Endothelial cell of umbilical vein (primary cell): ENCODE measurements around the gene PNPLA6.

Source experiments
- CTCF ChIP-seq, 2 donors: IDR thresholded peaks; 1 replicate in 1 of 2; 2 replicates in 1 of 2; pipeline ENCODE4 v1.5.1; 2011; ENCODE audit warnings: low read length in 2 of 2, mild to moderate bottlenecking in 2 of 2, moderate library complexity in 2 of 2, control low read depth in 1 of 2, inconsistent platforms in 1 of 2, low read depth in 1 of 2; ENCODE audit not compliant: insufficient read depth in 1 of 2; ENCODE audit errors: extremely low read depth in 1 of 2
- EZH2 ChIP-seq: IDR thresholded peaks from 2 replicates; pipeline ENCODE4 v1.6.1; 2012; ENCODE audit warnings: borderline replicate concordance, low read depth, mild to moderate bottlenecking, moderate library complexity, low read length, inconsistent platforms; ENCODE audit not compliant: severe bottlenecking
- MAX ChIP-seq: IDR thresholded peaks from 2 replicates; pipeline ENCODE4 v1.6.1; 2011; ENCODE audit not compliant: insufficient read depth, insufficient read length
- MYC ChIP-seq: IDR thresholded peaks from one replicate; pipeline ENCODE4 v1.6.1; 2011; ENCODE audit warnings: mild to moderate bottlenecking, low read depth, low read length
- POLR2A ChIP-seq: IDR thresholded peaks from 2 replicates; pipeline ENCODE4 v1.6.1; 2012; ENCODE audit warnings: low read depth, mild to moderate bottlenecking, control low read depth, low read length
- POLR2AphosphoS5 ChIP-seq: IDR thresholded peaks from 2 replicates; pipeline ENCODE4 v1.6.1; 2012; ENCODE audit warnings: low read depth, mild to moderate bottlenecking, control low read depth, low read length, moderate library complexity; ENCODE audit not compliant: insufficient read depth

- TF ChIP-seq CTCF (IDR thresholded peaks at IDR 0.05; ENCODE audit: extremely low read depth in 1 of 2, insufficient read depth in 1 of 2, low read depth in 1 of 2, low read length in 2 of 2) (no peak), POLR2A (no peak), EZH2 (no peak), POLR2AphosphoS5 (no peak), MAX (no peak), MYC (no peak)
Observed at GRCh38 chr19:7535998-7536695, 630 bp downstream of the PNPLA6 start.
